Mesenchymal stem cell (in vitro differentiated cells and primary cell): ENCODE measurements around the gene ANAPC5.
"Not testable (repeated sequence)": the region's sequence is repeated elsewhere in the genome, so short reads cannot be mapped to it uniquely, and the experiment has no call there.

Source experiments
- DNase-seq: peaks from one replicate; pipeline ENCODE4 v3.0.0-alpha.2; 2013
- H2AFZ ChIP-seq: one replicate; pipeline ENCODE4 v1.6.1; 2013; ENCODE audit warnings: low read depth, mild to moderate bottlenecking, control low read depth, inconsistent platforms, low read length, moderate library complexity
- H2AK5ac ChIP-seq: 2 replicates; pipeline ENCODE4 v1.6.1; 2013; ENCODE audit warnings: low read length, moderate library complexity, mild to moderate bottlenecking, inconsistent platforms; ENCODE audit not compliant: severe bottlenecking
- H2BK120ac ChIP-seq: one replicate; pipeline ENCODE4 v1.6.1; 2013; ENCODE audit warnings: low read depth, mild to moderate bottlenecking, inconsistent platforms, low read length, moderate library complexity
- H2BK12ac ChIP-seq, 2 experiments: one replicate each; pipeline ENCODE4 v1.6.1; 2013; ENCODE audit warnings: inconsistent platforms in 2 of 2, low read length in 2 of 2, mild to moderate bottlenecking in 2 of 2, moderate library complexity in 2 of 2, control low read depth in 1 of 2
- H2BK15ac ChIP-seq: one replicate; pipeline ENCODE4 v1.6.1; 2013; ENCODE audit warnings: mild to moderate bottlenecking, low read depth, inconsistent platforms; ENCODE audit not compliant: poor library complexity, severe bottlenecking
- H2BK5ac ChIP-seq: 2 replicates; pipeline ENCODE4 v1.6.1; 2013; ENCODE audit warnings: low read depth, mild to moderate bottlenecking, low read length, control low read depth, inconsistent platforms; ENCODE audit not compliant: poor library complexity, severe bottlenecking
- H3K14ac ChIP-seq, 2 experiments: one replicate each; pipeline ENCODE4 v1.6.1; 2013; ENCODE audit warnings: inconsistent platforms in 2 of 2, low read length in 2 of 2, control low read depth in 1 of 2, mild to moderate bottlenecking in 1 of 2, moderate library complexity in 1 of 2
- H3K18ac ChIP-seq, 2 experiments: one replicate each; pipeline ENCODE4 v1.6.1; 2013; ENCODE audit warnings: inconsistent platforms in 2 of 2, low read length in 2 of 2, control low read depth in 1 of 2, low read depth in 1 of 2, mild to moderate bottlenecking in 1 of 2
- H3K23ac ChIP-seq, 2 experiments: one replicate each; pipeline ENCODE4 v1.6.1; 2013; ENCODE audit warnings: inconsistent platforms in 2 of 2, low read length in 2 of 2, mild to moderate bottlenecking in 2 of 2, moderate library complexity in 2 of 2, control low read depth in 1 of 2
- H3K27ac ChIP-seq: 2 replicates; pipeline ENCODE4 v1.5.1; 2013; ENCODE audit warnings: mild to moderate bottlenecking, moderate library complexity, low read length, control low read depth, inconsistent platforms; ENCODE audit not compliant: poor library complexity, severe bottlenecking
- H3K27me3 ChIP-seq, 2 experiments: 2 replicates each; pipeline versions ENCODE4 v1.6.1 to v1.7.0; 2013; ENCODE audit warnings: low read length in 2 of 2, mild to moderate bottlenecking in 2 of 2, moderate library complexity in 2 of 2, control low read depth in 1 of 2, inconsistent platforms in 1 of 2; ENCODE audit not compliant: control insufficient read depth in 1 of 2, insufficient read depth in 1 of 2
- H3K36me3 ChIP-seq, 2 experiments: 2 replicates each; pipeline versions ENCODE4 v1.6.1 to v1.7.0; 2013; ENCODE audit warnings: low read length in 2 of 2, control low read depth in 1 of 2, inconsistent platforms in 1 of 2, low read depth in 1 of 2, mild to moderate bottlenecking in 1 of 2; ENCODE audit not compliant: insufficient read depth in 2 of 2, control insufficient read depth in 1 of 2
- H3K4ac ChIP-seq, 2 experiments: one replicate each; pipeline ENCODE4 v1.6.1; 2013; ENCODE audit warnings: inconsistent platforms in 2 of 2, low read length in 2 of 2, mild to moderate bottlenecking in 2 of 2, moderate library complexity in 2 of 2, control low read depth in 1 of 2, low read depth in 1 of 2
- H3K4me1 ChIP-seq: 2 replicates; pipeline ENCODE4 v1.6.1; 2013; ENCODE audit warnings: low read depth, low read length, control low read depth; ENCODE audit not compliant: control insufficient read depth, insufficient read depth
- H3K4me2 ChIP-seq: 2 replicates; pipeline ENCODE4 v1.6.1; 2013; ENCODE audit warnings: low read length, mild to moderate bottlenecking, inconsistent platforms; ENCODE audit not compliant: poor library complexity, severe bottlenecking
- H3K4me3 ChIP-seq, 2 experiments: 2 replicates each; pipeline versions ENCODE4 v1.5.1 to v1.7.0; 2013; ENCODE audit warnings: low read length in 2 of 2, mild to moderate bottlenecking in 2 of 2, control low read depth in 1 of 2, low read depth in 1 of 2; ENCODE audit not compliant: insufficient read depth in 1 of 2
- H3K79me1 ChIP-seq: replicated peaks from 2 replicates; pipeline ENCODE4 v1.6.1; 2013; ENCODE audit warnings: mild to moderate bottlenecking, control low read depth, low read length, inconsistent platforms; ENCODE audit not compliant: poor library complexity, severe bottlenecking
- H3K9ac ChIP-seq: 2 replicates; pipeline ENCODE4 v1.7.0; 2013; ENCODE audit warnings: mild to moderate bottlenecking, low read length, moderate library complexity
- H3K9me3 ChIP-seq: 2 replicates; pipeline ENCODE4 v1.7.0; 2013; ENCODE audit warnings: mild to moderate bottlenecking, low read length; ENCODE audit not compliant: control insufficient read depth
- H4K8ac ChIP-seq: one replicate; pipeline ENCODE4 v1.6.1; 2013; ENCODE audit warnings: inconsistent platforms, mild to moderate bottlenecking, low read length, moderate library complexity
- H4K91ac ChIP-seq: one replicate; pipeline ENCODE4 v1.6.1; 2013; ENCODE audit warnings: mild to moderate bottlenecking, low read length, inconsistent platforms
- WGBS: methylation state at CpG from one replicate; pipeline ENCODE4 v1.1.7; 2013; ENCODE audit warnings: mixed read lengths; 5-methylcytosine and 5-hydroxymethylcytosine counted together

The ANAPC5 gene

DNA sequence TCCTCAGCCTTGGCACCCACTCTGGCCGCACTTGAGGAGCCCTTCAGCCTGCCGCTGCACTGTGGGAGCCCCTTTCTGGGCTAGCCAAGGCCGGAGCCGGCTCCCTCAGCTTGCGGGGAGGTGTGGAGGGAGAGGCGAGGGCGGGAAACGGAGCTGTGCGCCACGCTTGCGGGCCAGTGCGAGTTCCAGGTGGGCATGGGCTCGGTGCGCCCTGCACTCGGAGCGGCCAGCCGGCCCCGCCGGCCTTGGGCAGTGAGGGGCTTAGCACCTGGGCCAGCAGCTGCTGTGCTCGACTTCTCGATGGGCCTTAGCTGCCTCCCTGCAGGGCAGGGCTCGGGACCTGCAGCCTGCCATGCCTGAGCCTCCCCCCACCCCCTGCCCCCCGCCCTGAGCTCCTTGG is 22.1 kb upstream of the ANAPC5 start:
- not testable (repeated sequence) for H2BK15ac ChIP-seq, H3K4ac ChIP-seq, H3K4me2 ChIP-seq, H4K8ac ChIP-seq, H2BK5ac ChIP-seq, H2AFZ ChIP-seq, H2BK12ac ChIP-seq, DNase-seq, H4K91ac ChIP-seq, H3K23ac ChIP-seq, H3K79me1 ChIP-seq, H3K27ac ChIP-seq, H3K36me3 ChIP-seq, H3K27me3 ChIP-seq, H3K9ac ChIP-seq, H3K4me3 ChIP-seq, H3K14ac ChIP-seq, H3K18ac ChIP-seq, H3K4me1 ChIP-seq, H3K9me3 ChIP-seq, H2AK5ac ChIP-seq, H2BK120ac ChIP-seq
- 96% methylated on average over 17 of the region's 23 CpGs for WGBS

DNA sequence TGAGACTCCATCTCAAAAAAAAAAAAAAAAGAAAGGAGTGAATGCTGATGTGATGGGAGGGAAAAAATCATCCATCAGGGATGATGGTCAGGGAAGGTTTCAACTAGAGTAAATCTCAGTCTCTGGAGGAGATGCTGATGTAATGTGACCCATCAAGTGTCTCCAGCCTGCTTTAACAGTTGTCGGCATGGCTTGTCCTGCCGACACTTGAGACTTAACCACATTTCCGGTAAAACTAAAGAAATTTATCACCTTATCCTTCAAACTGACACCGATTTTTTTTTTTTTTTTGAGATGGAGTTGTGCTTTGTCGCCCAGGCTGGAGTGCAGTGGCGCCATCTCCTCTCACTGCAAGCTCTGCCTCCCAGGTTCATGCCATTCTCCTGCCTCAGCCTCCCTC is 21.5 kb upstream of the ANAPC5 start:
- DNase-seq = no peak
- Histone ChIP-seq H3K4me3 (no peak overlapping the region), H3K27me3 (no peaks in the 10 kb centered on the region), H3K27ac (no peak overlapping the region), H2BK5ac (no peak overlapping the region), H3K9me3 (no peaks in the 10 kb centered on the region), H3K4me1 (peaks cover 5% of the 10 kb centered on the region), H4K8ac (no peak overlapping the region), H3K9ac (no peak overlapping the region), H3K14ac (no peak overlapping the region), H3K79me1 (no peaks in the 10 kb centered on the region), H3K18ac (no peak overlapping the region), H2AK5ac (no peak overlapping the region), H3K23ac (no peak overlapping the region), H3K4me2 (no peak overlapping the region), H4K91ac (no peak overlapping the region), H2AFZ (no peak overlapping the region), H2BK15ac (no peak overlapping the region), H2BK12ac (no peak overlapping the region), H3K4ac (no peak overlapping the region), H2BK120ac (no peak overlapping the region), H3K36me3 (no peaks in the 10 kb centered on the region)
- 95% methylated on average over 5 of the region's 6 CpGs for WGBS

- H3K4me3 ChIP-seq = no peak overlapping the region
- H2BK15ac ChIP-seq = no peak overlapping the region
- H3K9ac ChIP-seq = no peak overlapping the region
- no peaks in the 10 kb centered on the region for H3K79me1 ChIP-seq
- H3K4ac ChIP-seq = no peak overlapping the region
- no peak overlapping the region for H4K8ac ChIP-seq
- DNase-seq = no peak
- no peak overlapping the region for H2BK12ac ChIP-seq
- no peak overlapping the region for H4K91ac ChIP-seq
- H3K4me2 ChIP-seq = no peak overlapping the region
- H2AK5ac ChIP-seq = no peak overlapping the region
- no peaks in the 10 kb centered on the region for H3K27me3 ChIP-seq
- no peak overlapping the region for H3K14ac ChIP-seq
- no peaks in the 10 kb centered on the region for H3K36me3 ChIP-seq
- no peak overlapping the region for H3K23ac ChIP-seq
- peaks cover under 1% of the 10 kb centered on the region for H3K4me1 ChIP-seq
- 78% methylated on average over 6 of the region's 6 CpGs for WGBS
- H2BK5ac ChIP-seq = no peak overlapping the region
- H2BK120ac ChIP-seq = no peak overlapping the region
- H3K27ac ChIP-seq = no peak overlapping the region
- H3K18ac ChIP-seq = no peak overlapping the region
- no peak overlapping the region for H2AFZ ChIP-seq
- H3K9me3 ChIP-seq = no peaks in the 10 kb centered on the region
These were observed 19.2 kb upstream of the ANAPC5 start for GRCh38 chr12:121371404-121371803.

GRCh38 chr12:121366063-121366459 is 13.8 kb upstream of the ANAPC5 start:
- Histone ChIP-seq H2AK5ac (no peak overlapping the region), H3K18ac (no peak overlapping the region), H4K8ac (no peak overlapping the region), H3K4ac (no peak overlapping the region), H2BK120ac (no peak overlapping the region), H3K23ac (no peak overlapping the region), H2BK15ac (no peak overlapping the region), H3K27ac (no peak overlapping the region), H3K4me3 (no peak overlapping the region), H2AFZ (no peak overlapping the region), H3K27me3 (peaks cover 0 to 10% of the 10 kb centered on the region in 2 experiments), H4K91ac (no peak overlapping the region), H3K36me3 (no peaks in the 10 kb centered on the region), H3K79me1 (no peaks in the 10 kb centered on the region), H2BK12ac (no peak overlapping the region), H3K9me3 (no peaks in the 10 kb centered on the region), H3K9ac (no peak overlapping the region), H2BK5ac (no peak overlapping the region), H3K14ac (no peak overlapping the region), H3K4me1 (no peaks in the 10 kb centered on the region), H3K4me2 (no peak overlapping the region)
- WGBS = 70% methylated on average over 4 of the region's 4 CpGs
- no peak for DNase-seq
